CD4-positive, alpha-beta T cell treated with Interleukin-1 beta for 1 hour (primary cell): Measurements from ENCODE around the gene KLHL22.
"Not testable (repeated sequence)": the region's sequence is repeated elsewhere in the genome, so short reads cannot be mapped to it uniquely, and the experiment has no call there.

Experiments
- DNase-seq, 2 donors: peaks; one replicate each; pipeline ENCODE4 v3.0.0-alpha.2; 2020 to 2022

KLHL22 gene

GRCh38 chr22:20415241-20415640, 80.4 kb downstream of the KLHL22 start:
- not testable (repeated sequence) for DNase-seq

DNA sequence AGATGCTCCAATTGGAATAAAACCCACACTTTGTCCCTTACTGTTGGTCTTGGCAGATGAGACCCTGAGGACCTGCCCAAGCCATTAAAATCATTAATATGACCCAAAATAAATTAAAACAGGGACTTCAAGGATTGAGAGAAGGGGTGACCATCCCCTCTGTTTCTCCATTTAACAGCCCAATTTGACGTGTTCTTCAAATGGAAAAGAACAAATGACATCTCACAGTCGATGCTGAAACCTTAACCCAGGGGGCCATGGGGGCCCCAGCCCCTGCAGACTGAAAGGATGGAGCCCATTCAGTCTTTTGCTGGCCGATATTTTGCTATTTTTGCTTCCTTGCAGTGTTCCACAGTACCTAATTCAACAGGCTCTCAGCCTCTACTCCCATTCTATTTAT, 81.1 kb downstream of the KLHL22 start:
- no peak for DNase-seq

DNA sequence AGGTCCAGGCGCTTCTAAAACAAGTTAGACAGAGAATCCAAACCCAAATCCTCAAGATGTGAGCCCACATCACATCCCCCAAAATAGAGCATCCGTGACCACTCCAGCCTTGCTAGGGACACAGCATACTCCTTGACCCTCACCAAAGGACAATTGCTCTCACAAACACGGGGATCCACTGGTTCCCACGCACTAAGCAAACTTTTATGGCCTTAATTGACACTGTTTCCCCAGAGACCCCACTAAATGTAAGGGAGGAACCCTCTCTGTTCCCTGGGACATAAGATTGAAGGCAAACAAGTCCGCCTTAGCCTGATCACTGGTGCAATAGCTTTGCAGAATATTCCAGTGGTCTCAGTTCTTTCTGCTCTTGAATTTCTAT, 81.5 kb downstream of the KLHL22 start:
- no peak for DNase-seq

GRCh38 chr22:20413217-20414058, 82.2 kb downstream of the KLHL22 start:
- no peak for DNase-seq

GRCh38 chr22:20412474-20413216, 83.0 kb downstream of the KLHL22 start:
- no peak for DNase-seq

DNA sequence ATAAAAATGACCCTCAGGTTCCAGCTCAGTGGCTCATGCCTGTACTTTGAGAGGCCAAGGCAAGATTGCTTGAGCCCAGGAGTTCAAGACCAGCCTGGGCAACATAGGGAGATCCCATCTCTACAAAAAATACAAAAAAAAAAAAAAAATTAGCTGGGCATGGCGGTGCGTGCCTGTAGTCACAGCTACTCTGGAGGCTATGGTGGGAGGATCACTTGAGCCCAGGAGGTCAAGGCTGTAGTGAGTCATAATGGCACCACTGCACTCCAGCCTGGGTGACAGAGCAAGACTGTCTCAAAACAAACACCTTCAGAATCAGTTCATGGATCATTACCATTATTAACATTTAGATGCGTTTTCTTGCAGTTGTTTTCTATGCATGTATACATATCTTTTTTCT, 86.2 kb downstream of the KLHL22 start:
- DNase-seq = not testable (repeated sequence)

- no peak for DNase-seq
Observed at GRCh38 chr22:20408891-20409290, 86.7 kb downstream of the KLHL22 start.

DNA sequence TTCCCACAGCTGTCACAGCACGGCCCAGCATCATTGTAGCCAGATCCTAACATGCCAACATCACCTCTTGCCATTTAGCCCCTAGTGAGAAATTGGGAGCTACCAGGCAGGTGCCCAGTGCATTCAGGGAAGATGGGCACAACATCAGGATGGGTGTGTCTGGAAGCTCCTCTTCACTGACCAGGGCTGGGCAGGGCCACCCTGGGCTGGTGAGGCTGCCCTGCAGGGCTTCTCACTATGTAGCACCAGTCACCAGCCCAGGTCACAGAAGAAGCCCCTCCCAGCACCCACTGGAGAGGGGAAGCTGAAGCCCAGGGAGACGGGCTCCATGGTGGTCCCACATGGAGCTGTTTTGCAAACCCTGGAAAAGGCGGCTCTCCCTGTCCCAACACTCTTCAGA, 87.8 kb downstream of the KLHL22 start:
- DNase-seq = no peak

DNA sequence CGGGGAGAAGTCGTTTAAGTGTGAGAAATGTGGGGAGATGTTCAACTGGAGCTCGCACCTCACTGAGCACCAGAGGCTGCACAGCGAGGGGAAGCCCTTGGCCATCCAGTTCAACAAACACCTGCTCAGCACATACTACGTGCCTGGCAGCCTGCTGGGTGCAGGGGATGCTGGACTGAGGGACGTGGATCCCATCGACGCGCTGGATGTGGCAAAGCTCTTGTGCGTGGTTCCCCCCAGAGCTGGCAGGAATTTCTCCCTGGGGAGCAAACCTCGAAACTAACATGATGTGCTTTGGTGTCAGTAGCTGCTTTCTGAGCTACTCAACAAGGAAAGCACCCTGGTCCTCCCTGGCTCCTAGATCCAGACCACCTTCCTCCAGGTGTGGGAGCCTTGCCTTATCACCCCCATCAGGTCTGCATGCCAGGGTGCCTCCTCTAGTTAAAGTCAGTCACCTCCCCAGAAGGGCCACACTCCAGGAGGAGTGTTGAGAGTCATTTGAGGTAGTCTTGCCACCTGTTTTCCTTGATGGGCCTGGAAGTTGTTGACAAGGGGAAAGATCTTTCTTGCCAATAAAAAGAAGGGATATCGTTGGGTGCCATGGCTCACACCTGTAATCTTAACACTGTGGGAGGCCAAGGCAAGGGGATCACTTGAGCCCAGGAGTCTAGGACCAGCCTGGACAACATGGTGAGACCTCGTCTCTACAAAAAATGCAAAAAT, 88.7 kb downstream of the KLHL22 start:
- DNase-seq = no peak

GRCh38 chr22:20405931-20406685, 89.5 kb downstream of the KLHL22 start:
- no peak for DNase-seq

DNA sequence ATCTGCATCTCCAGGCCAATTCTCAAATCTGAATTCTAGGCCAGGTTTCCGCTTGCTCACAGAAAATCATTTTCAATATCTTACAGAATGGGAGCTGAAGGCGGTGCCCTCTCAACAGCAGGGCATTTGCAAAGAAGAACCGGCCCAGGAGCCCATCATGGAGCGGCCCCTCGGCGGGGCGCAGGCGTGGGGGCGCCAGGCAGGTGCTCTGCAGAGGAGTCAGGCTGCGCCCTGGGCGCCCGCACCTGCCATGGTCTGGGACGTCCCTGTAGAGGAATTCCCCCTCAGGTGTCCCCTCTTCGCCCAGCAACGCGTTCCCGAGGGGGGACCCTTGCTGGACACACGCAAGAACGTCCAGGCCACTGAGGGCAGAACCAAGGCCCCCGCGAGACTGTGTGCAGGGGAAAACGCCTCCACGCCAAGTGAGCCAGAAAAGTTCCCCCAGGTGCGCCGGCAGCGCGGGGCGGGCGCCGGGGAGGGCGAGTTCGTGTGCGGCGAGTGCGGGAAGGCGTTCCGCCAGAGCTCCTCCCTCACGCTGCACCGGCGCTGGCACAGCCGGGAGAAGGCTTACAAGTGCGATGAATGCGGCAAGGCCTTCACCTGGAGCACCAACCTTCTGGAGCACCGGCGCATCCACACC, 90.2 kb downstream of the KLHL22 start:
- DNase-seq = no peak

- no peak for DNase-seq
Observed at GRCh38 chr22:20404881-20405280, 90.7 kb downstream of the KLHL22 start.

- no peak for DNase-seq
Observed at GRCh38 chr22:20403779-20404140, 91.8 kb downstream of the KLHL22 start.

- no peak for DNase-seq
Observed at GRCh38 chr22:20402960-20403778, 92.4 kb downstream of the KLHL22 start.

GRCh38 chr22:20401376-20402014, 94.1 kb downstream of the KLHL22 start:
- DNase-seq = no peak

DNA sequence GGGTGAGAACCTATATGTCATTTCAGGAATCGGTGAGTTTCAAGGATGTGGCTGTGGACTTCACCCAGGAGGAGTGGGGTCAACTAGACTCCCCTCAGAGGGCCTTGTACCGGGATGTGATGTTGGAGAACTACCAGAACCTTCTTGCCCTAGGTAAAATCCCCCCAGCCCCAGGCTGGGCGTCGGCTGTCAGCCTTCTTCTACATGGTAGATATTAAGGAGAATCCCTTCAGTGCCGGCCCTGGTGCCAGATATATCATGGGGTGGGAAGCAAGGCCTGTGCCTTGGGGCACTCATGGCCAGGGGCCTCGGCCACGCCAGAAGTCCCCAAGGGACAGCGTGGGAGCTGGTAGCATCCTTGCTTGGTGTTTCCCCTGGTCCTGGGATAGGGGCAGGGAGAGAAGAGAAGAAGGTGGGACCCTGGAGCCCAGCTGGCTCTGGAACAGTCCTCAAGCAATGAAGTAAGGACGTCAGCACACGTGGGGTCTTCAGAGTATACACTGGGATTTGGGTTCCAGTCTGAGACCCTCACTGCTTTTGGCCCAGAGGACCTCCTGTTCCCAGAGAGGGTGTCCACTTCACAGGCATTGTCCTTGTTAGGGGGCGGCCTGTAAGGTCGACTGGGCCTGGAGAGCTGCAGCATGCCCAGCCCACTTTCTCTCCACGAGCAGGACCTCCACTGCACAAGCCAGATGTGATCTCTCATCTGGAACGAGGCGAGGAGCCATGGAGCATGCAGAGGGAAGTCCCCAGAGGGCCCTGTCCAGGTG, 94.8 kb downstream of the KLHL22 start:
- DNase-seq = no peak

- DNase-seq = no peak
Observed at GRCh38 chr22:20399866-20400605, 95.6 kb downstream of the KLHL22 start.

GRCh38 chr22:20398420-20398819, 97.2 kb downstream of the KLHL22 start:
- no peak for DNase-seq

GRCh38 chr22:20397498-20397897, 98.1 kb downstream of the KLHL22 start:
- no peak for DNase-seq
